ENCODE data around the gene TWIST1.

The TWIST1 gene

DNA sequence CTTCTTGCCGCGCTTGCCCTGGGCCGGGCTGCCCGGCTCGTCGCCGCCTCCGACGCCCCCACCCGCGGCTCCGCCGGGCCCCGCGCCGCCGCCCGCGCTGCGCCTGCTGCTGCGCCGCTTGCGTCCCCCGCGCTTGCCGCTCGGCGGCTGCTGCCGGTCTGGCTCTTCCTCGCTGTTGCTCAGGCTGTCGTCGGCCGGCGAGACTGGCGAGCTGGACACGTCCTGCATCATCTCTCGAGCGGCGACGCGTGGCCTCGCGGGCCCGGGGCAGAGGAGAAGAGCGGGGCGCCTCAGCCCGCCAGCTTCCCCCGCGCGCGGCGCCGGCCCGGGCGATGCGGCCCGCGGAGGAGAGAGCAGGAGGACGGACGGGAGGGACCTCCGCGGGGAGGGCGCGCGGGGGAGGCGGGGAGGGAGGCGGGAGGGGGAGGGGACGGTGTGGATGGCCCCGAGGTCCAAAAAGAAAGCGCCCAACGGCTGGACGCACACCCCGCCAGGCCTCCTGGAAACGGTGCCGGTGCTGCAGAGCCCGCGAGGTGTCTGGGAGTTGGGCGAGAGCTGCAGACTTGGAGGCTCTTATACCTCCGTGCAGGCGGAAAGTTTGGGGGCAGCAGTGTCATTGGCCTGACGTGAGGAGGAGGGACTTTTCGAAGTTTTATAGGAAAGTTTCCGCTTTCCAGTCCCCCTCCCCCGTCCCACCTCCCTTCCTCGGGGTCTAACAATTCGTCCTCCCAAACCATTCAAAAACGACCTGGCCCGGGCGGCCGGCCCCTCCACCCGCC is at the start of gene TWIST1:
TWIST1 (minus strand) TSS at position 546 of the 779 bp plus-strand sequence; CDS start at position 231, 315 bp downstream.
- DNase-seq (ENCODE audit: low spot score), result no peak
- TF ChIP-seq, protein P1, sequence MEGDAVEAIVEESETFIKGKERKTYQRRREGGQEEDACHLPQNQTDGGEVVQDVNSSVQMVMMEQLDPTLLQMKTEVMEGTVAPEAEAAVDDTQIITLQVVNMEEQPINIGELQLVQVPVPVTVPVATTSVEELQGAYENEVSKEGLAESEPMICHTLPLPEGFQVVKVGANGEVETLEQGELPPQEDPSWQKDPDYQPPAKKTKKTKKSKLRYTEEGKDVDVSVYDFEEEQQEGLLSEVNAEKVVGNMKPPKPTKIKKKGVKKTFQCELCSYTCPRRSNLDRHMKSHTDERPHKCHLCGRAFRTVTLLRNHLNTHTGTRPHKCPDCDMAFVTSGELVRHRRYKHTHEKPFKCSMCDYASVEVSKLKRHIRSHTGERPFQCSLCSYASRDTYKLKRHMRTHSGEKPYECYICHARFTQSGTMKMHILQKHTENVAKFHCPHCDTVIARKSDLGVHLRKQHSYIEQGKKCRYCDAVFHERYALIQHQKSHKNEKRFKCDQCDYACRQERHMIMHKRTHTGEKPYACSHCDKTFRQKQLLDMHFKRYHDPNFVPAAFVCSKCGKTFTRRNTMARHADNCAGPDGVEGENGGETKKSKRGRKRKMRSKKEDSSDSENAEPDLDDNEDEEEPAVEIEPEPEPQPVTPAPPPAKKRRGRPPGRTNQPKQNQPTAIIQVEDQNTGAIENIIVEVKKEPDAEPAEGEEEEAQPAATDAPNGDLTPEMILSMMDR (IDR thresholded peaks at IDR 0.05), result no peak
- Histone ChIP-seq H3K4me3 (peak within 1 kb of the TSS; percentile 83), H3K27ac (peak within 1 kb of the TSS; percentile 51 to 80)

DNA sequence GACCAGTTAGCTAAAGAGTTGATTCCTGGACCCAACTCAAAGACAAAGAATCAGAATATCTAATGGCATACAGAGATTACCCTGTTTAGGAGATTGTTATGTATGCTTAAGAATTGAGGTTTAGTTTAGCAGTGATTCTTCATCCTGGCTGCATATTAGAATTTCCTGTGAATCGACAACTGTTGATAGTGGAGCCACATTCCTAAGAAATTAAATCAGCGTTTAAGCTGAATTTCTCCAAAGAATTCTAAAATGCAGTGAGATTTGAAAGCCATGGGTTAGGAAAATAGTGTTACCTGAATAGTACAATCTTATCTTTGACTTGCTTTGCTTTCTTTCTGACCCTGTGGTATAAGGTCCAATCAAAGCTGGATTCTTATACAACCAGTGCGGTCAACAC is 44.2 kb upstream of the TWIST1 start:
- Histone ChIP-seq H3K4me3 (no peak overlapping the region), H3K27ac (no peak overlapping the region)
- TF ChIP-seq, protein P1 (IDR thresholded peaks at IDR 0.05), result no peak
- DNase-seq (ENCODE audit: low spot score), result no peak

DNA sequence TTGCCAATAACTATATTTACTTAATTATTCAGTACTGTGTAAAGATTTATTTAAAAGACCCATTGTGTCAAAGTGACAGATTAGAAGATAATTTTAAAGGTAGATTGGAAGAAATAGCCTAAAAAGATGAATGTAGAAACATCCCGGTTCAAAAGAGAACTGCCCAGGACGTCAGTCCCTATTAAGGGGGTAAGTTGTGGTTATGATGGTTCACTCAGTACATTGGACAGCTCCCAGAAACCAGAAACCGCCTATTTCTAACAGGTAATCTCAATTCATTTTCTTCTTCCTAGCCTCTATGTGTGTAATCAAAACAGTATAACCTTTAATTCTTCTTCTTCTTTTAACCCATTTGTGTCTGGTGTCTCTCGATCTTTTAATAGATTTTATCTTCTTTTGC is 29.3 kb upstream of the TWIST1 start:
- TF ChIP-seq, protein P1 (IDR thresholded peaks at IDR 0.05), result no peak
- Histone ChIP-seq H3K27ac (no peak overlapping the region), H3K4me3 (no peak overlapping the region)
- DNase-seq (ENCODE audit: low spot score), result no peak

DNA sequence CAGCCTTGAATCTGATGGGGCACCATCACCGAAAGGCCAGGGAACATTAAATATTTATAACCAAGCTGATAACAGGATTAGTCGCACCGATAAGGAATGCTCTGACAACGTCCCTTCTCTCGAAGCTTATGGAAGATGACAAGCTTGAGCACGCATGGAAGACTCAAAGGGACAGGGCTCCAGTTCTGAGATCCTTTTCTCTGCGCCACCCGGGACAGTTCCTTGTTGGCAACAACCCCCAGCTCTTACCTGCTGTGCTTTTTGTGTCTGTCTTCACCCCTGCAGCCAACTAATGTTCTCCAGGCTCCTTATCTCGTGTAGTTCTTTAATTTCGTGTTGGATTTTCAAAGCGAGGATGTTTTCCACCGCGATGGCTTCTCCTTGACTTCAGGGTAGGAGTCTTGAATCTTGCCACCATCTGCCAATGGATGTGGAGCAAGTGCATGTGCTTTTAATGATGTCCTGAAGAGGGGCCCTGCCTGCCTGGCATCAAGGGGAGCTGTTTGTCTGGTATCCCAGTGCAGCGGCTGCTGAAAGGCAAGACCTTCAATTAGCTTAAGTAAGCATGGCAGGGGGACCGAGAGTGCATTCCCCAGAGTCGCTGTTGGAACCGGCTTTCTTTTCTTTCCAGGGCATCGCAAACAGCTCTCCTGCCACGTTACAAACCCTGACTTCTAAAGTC is 28.1 kb upstream of the TWIST1 start:
- peak overlapping the region; percentile 63 for H3K4me3 ChIP-seq
- no peak for DNase-seq (ENCODE audit: low spot score)
- no peak overlapping the region for H3K27ac ChIP-seq
- TF ChIP-seq, protein P1 (IDR thresholded peaks at IDR 0.05), result no peak

DNA sequence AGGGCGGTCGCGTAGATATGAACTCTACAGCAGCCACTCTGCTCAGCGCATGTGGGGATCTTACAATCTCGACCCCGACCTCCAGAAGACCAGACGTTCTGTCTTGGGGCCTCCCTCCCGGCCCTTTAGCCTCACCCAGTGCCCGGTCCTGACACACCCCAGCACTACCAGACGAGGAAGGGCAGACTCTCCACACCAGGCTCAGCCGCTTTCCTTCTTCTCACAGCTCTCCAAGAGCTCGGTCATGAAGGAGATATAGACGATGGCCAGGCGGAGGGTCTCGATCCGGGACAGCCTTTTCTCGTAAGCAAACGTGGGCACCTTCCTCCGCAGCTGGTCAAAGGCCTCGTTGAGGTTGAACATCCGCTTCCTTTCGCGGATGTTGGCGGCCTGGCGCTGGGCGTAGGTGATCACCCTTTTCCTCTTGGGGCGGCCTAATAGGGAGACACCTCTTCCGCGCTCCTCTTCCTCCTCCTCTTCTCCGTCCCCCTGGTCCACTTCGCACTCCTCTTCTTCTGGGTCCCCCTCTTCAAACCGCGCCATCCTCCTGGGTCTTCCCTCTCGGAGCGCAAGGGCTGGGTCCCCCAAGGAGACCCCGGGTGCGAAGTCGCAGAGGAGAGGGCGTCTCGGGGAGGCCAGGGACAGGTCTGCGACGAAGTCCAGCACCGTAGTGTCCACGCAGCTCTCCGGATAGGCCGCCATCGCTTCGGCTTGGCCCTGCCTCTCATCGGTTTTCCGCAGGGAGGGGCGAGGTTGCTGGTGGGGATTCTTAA is 27.4 kb upstream of the TWIST1 start, which contains the start of gene FERD3L:
FERD3L (minus strand) TSS at position 761 of the 773 bp plus-strand sequence; CDS start at position 702, 59 bp downstream.
- H3K27ac ChIP-seq, result no peak within 1 kb of the TSS
- TF ChIP-seq, protein P1 (IDR thresholded peaks at IDR 0.05), result no peak
- DNase-seq (ENCODE audit: low spot score), result peak; percentile 62
- peak within 1 kb of the TSS; percentile 63 for H3K4me3 ChIP-seq

DNA sequence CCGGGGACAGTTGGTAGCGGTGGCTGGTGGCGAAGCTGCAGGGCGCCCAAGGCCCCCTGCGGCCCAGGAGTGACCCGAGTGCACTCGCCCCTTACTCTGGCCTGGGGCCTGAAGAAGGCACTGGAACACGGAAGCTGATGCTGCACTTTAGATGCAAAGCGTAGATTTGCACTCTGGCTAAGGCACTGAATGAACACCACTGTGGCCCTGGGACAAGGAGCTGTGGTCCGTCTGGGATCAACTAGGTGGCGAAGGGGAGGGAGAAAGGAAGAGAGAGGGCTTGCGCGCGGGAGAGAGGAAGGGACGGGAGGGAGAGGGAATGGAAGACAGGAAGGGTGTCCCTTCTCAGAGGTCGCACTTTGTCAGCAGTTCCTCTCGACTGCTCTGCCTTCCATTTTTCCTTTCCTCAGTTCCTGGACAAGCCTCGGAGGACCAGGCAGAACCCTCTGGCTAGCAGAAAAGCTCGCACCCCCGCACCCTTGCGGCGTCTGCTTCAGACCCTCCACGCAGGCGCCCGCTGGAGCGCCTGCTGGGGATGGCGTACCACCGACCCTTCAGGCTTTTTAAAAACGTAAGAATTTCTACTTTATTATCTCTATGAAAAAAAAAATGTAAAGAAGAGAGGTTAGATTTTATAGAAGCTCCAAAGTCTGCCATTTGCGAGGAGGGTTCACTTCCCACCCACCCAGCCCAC is 26.6 kb upstream of the TWIST1 start:
- DNase-seq (ENCODE audit: low spot score), result no peak
- H3K4me3 ChIP-seq, result peak overlapping the region; percentile 63

More for the DNA sequence above, 26.6 kb upstream of the TWIST1 start:
- no peak overlapping the region for H3K27ac ChIP-seq
- TF ChIP-seq, protein P1 (IDR thresholded peaks at IDR 0.05), result no peak

Data from coronary artery (tissue), 2 donors.